Measurements from ENCODE around the gene LRP1. TPM values are rescaled to one million over a fixed set of nuclear protein-coding genes. Genes with fewer than 3 reads are reported as not detected.

LRP1 gene
- total and polyA plus RNA-seq, 2 of the 13 experiments (the other 11 are each of a cell fraction or from before 2014, with no cell fraction given): 14.7 to 30.8 TPM

GRCh38 chr12:57229634-57230380, 101.5 kb downstream of the LRP1 start, which contains the start of gene SHMT2 (continued):
- TF ChIP-seq TOPORS (CRISPR knock-in tag; IDR thresholded peaks at IDR 0.05): no peak
- TF ChIP-seq ADNP (CRISPR knock-in tag; IDR thresholded peaks at IDR 0.05): no peak
- no peak for TF ChIP-seq ZNF136 (CRISPR knock-in tag; IDR thresholded peaks at IDR 0.05; ENCODE audit: low read depth)
- TF ChIP-seq BATF2 (CRISPR knock-in tag; IDR thresholded peaks at IDR 0.05): 0 out of 2 replicates have a peak, but pooled peaks have one; percentile 9
- 0 out of 2 replicates have a peak, but pooled peaks have one; percentile 26 for TF ChIP-seq TBP (CRISPR knock-in tag; IDR thresholded peaks at IDR 0.05)
- peak; percentile 25; the same call in 1 of the 2 replicates for TF ChIP-seq ZBTB43 (CRISPR knock-in tag; conservative IDR thresholded peaks at IDR 0.05)
- peak; percentile 94; the same call in 1 of the 2 replicates for TF ChIP-seq ZNF737 (CRISPR knock-in tag; IDR thresholded peaks at IDR 0.05; ENCODE audit: borderline replicate concordance)
- TF ChIP-seq NFYB (CRISPR knock-in tag; IDR thresholded peaks at IDR 0.05): peak; percentile 24; the same call in 1 of the 2 replicates
- no peak for TF ChIP-seq HOXD1 (CRISPR knock-in tag; IDR thresholded peaks at IDR 0.05)
- TF ChIP-seq EZH2 (conservative IDR thresholded peaks at IDR 0.05; ENCODE audit: low read depth, low read length): no peak
- no peak for TF ChIP-seq MED8 (CRISPR knock-in tag; IDR thresholded peaks at IDR 0.05; ENCODE audit: insufficient replicate concordance)
- no peak for TF ChIP-seq HNRNPH1 (optimal IDR thresholded peaks at IDR 0.05; ENCODE audit: low read depth, low read length)
- no peak for TF ChIP-seq PCBP2 (optimal IDR thresholded peaks at IDR 0.05; ENCODE audit: low read depth, low read length, poor library complexity, severe bottlenecking)
- TF ChIP-seq HBP1 (CRISPR knock-in tag; IDR thresholded peaks at IDR 0.05; ENCODE audit: low read depth): no peak; the same call in 1 of the 2 replicates
- TF ChIP-seq ZNF230 (CRISPR knock-in tag; IDR thresholded peaks at IDR 0.05): no peak; the same call in none of the 2 replicates
- TF ChIP-seq ZMYM2 (CRISPR knock-in tag; IDR thresholded peaks at IDR 0.05): no peak
- TF ChIP-seq XRCC5 (optimal IDR thresholded peaks at IDR 0.05; ENCODE audit: low read length): no peak
- no peak for TF ChIP-seq TMF1 (CRISPR knock-in tag; IDR thresholded peaks at IDR 0.05; ENCODE audit: low read depth)
- no peak; the same call in 1 of the 2 replicates for TF ChIP-seq ZNF225 (CRISPR knock-in tag; IDR thresholded peaks at IDR 0.05)
- 0 out of 2 replicates have a peak, but pooled peaks have one; percentile 70 for TF ChIP-seq ATF5 (CRISPR knock-in tag; IDR thresholded peaks at IDR 0.05; ENCODE audit: low read depth)
- TF ChIP-seq ZNF484 (CRISPR knock-in tag; IDR thresholded peaks at IDR 0.05; ENCODE audit: borderline replicate concordance, low read depth): no peak
- TF ChIP-seq ZNF691 (CRISPR knock-in tag; IDR thresholded peaks at IDR 0.05; ENCODE audit: borderline replicate concordance, low read depth): 0 out of 2 replicates have a peak, but pooled peaks have one; percentile 58
- TF ChIP-seq GTF2F1 (IDR thresholded peaks at IDR 0.05; ENCODE audit: low read length): no peak
- no peak for TF ChIP-seq ARID2 (CRISPR knock-in tag; IDR thresholded peaks at IDR 0.05; ENCODE audit: borderline replicate concordance)
- peak; percentile 77 for TF ChIP-seq POLR2G (IDR thresholded peaks at IDR 0.05; ENCODE audit: low read depth, low read length)

Data from HepG2 (cell line).